OCI-LY1 (cell line): ENCODE results near the gene LAMA5.

ENCODE experiments used
- CTCF ChIP-seq: fragments of 200-600 bp; sonication (generic), shearing (Covaris generic); IDR thresholded peaks from 2 replicates; pipeline ENCODE4 v1.5.1; 2017; ENCODE audit warnings: mild to moderate bottlenecking, antibody characterized with exemption, low read length, moderate library complexity, mixed read lengths
- EZH2 ChIP-seq: fragments of 200-600 bp; sonication (generic), shearing (Covaris generic); IDR thresholded peaks from 2 replicates; pipeline ENCODE4 v1.8.0; 2017; ENCODE audit warnings: borderline replicate concordance, mixed run types, mild to moderate bottlenecking, antibody characterized with exemption, low read length, moderate library complexity, mixed read lengths

- TF ChIP-seq CTCF, result no peak
- no peak for TF ChIP-seq EZH2
These were observed 80.5 kb downstream of the LAMA5 start for GRCh38 chr20:62286493-62287064.
